Measurements from ENCODE around the gene FAM89B.

FAM89B gene

DNA sequence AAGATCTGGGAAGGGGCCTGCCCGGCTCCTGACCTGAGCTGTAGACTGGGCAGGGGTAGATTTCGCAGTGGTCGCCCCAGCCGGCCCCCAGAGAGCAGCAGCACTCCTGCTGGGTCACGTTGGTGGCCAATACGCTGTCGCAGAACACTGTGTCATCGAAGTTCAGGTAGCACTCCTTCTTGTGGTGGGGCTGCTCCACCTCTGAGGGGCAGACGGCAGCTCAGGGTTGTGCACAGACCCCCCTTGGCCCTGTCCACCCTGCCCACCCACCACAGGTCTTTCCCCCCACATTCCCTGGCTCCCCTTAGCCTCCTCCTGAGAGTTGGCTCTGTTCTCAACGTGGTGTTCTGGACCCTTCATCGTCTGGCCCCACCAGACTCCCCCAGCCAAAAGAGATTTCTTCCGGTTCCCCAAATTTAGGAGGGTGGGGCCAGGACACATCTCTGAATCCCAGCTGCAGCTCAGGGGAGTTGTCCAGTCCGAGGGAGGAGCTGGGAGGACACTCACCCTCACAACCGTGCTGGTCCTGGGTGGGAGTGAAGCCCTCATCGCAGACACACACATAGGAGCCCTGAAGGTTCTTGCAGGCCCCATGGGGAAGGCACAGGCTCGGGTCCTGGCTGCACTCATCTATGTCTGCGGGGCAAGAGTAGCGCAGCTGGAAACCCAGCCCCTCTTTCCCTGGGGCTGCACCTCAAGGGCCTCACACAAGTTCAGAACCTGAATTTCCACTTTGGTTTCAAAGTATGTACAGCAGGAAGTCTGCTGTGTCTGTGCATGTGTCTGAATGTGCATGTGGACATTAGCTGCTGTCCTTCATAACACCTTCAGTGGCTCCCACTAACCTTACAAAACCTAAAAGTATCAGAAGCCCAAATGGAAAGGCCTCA, 31.0 kb upstream of the FAM89B start:
- Histone ChIP-seq H3K4me1 (ENCODE audit: control insufficient read depth, insufficient read depth, low read length) (peaks cover 23% of the 10 kb centered on the region), H3K36me3 (ENCODE audit: insufficient read depth, low read length) (peaks cover 72% of the 10 kb centered on the region), H3K9me3 (replicated peaks; ENCODE audit: low read length) (no peaks in the 10 kb centered on the region), H3K9ac (ENCODE audit: low read depth, low read length) (peak overlapping the region; percentile 52), H3K4me3 (ENCODE audit: low read length) (peak overlapping the region; percentile 77), H3K4me2 (ENCODE audit: low read length) (peak overlapping the region; percentile 85), H3K27me3 (ENCODE audit: control insufficient read depth, insufficient read depth, low read length) (no peaks in the 10 kb centered on the region)

DNA sequence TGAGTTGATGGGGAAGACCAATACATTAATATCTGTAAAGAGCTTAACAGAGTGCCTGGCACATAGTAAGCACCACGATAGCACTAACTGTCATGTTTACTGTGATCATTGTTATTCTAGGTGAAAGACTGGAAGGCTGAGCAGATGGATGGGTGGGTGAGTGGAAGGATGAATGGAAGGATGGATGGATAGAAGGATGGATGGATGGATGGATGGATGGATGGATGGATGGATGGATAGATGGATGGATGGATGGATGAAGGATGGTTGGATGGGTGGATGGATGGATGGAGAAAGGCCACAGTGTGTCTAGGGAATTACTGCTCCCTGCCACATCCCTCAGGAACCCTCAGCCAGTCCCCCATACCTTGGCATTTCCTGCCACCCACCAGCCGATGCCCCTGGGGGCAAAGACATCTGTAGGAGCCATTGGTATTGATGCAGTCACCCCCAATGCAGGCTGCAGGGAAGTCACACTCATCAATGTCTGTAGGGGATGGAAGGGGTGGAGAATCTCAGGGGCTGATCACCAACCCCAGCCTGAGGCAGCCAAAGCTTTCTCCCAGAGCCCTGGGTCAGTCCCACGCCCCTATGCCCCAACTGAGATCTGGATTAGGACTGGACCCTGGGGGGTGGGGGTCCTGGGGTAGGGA, 29.5 kb upstream of the FAM89B start:
- H3K4me1 ChIP-seq (ENCODE audit: control insufficient read depth, insufficient read depth, low read length), result peaks cover 23% of the 10 kb centered on the region
- peaks cover 65% of the 10 kb centered on the region for H3K36me3 ChIP-seq (ENCODE audit: insufficient read depth, low read length)

DNA sequence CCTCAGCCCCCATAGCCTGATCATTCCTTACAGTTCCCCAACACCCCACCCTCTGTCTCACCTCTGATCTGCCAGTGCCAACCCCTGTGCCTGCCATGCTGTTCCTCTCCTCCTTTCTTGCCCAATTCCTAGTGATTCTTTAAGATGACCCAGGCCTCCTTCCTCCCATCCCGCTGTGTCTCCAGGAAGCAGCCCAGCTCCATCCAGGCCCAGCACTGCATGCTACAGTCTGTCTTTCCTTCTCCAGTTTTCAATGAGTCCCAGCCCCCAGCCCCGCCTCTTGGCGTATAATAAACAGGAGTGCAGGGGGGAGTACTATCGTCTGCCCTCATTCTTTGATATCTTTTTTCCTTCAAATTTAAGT, 26.5 kb upstream of the FAM89B start:
- H3K4me3 ChIP-seq (ENCODE audit: low read length), result no peak overlapping the region
- H3K4me2 ChIP-seq (ENCODE audit: low read length), result no peak overlapping the region
- no peak overlapping the region for H3K9ac ChIP-seq (ENCODE audit: low read depth, low read length)
- peaks cover 70% of the 10 kb centered on the region for H3K36me3 ChIP-seq (ENCODE audit: insufficient read depth, low read length)
- H3K9me3 ChIP-seq (replicated peaks; ENCODE audit: low read length), result no peaks in the 10 kb centered on the region
- peaks cover 8% of the 10 kb centered on the region for H3K4me1 ChIP-seq (ENCODE audit: control insufficient read depth, insufficient read depth, low read length)
- no peaks in the 10 kb centered on the region for H3K27me3 ChIP-seq (ENCODE audit: control insufficient read depth, insufficient read depth, low read length)

More for the DNA sequence above, 29.5 kb upstream of the FAM89B start:
- Histone ChIP-seq H3K9me3 (replicated peaks; ENCODE audit: low read length) (no peaks in the 10 kb centered on the region), H3K27me3 (ENCODE audit: control insufficient read depth, insufficient read depth, low read length) (no peaks in the 10 kb centered on the region), H3K9ac (ENCODE audit: low read depth, low read length) (no peak overlapping the region), H3K4me2 (ENCODE audit: low read length) (no peak overlapping the region), H3K4me3 (ENCODE audit: low read length) (no peak overlapping the region)

DNA sequence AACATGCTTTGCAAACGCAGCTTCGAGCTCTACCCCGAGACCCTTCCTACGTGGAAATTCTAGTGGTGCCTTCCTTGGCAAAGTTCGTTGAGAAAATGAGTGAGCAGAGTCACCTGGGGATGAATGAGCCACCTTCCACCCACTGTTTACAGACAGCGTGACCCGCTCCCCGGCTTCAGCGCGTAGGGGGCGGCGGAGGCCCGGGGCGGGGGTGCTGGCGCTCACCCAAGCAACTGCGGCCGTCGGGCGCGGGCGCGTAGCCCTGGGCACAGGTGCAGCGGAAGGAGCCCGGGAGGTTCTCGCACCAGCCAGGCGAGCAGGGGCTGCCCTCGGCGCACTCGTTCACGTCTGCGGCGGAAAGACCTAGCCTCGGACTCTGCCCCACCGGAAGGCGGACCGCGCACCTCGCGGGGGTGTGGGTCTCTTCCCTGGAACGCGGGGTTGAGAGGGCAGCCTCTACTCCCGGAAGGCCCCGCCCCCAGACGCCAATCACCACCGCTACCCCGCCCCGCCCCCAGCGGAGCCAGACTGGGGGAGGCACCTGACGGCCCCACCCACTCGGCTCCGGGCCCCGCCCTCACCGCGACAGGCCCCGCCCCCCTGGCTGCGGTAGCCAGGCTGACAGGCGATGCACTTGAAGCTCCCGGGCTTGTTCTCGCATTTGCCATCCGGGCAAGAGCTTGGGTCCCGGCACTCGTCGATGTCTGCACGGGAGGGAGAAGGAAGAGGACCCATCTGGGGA, 25.9 kb upstream of the FAM89B start:
- H3K27me3 ChIP-seq (ENCODE audit: control insufficient read depth, insufficient read depth, low read length), result no peaks in the 10 kb centered on the region
- no peaks in the 10 kb centered on the region for H3K9me3 ChIP-seq (replicated peaks; ENCODE audit: low read length)
- H3K36me3 ChIP-seq (ENCODE audit: insufficient read depth, low read length), result peaks cover 71% of the 10 kb centered on the region
- peaks cover 7% of the 10 kb centered on the region for H3K4me1 ChIP-seq (ENCODE audit: control insufficient read depth, insufficient read depth, low read length)
- H3K9ac ChIP-seq (ENCODE audit: low read depth, low read length), result no peak overlapping the region
- no peak overlapping the region for H3K4me2 ChIP-seq (ENCODE audit: low read length)
- no peak overlapping the region for H3K4me3 ChIP-seq (ENCODE audit: low read length)

DNA sequence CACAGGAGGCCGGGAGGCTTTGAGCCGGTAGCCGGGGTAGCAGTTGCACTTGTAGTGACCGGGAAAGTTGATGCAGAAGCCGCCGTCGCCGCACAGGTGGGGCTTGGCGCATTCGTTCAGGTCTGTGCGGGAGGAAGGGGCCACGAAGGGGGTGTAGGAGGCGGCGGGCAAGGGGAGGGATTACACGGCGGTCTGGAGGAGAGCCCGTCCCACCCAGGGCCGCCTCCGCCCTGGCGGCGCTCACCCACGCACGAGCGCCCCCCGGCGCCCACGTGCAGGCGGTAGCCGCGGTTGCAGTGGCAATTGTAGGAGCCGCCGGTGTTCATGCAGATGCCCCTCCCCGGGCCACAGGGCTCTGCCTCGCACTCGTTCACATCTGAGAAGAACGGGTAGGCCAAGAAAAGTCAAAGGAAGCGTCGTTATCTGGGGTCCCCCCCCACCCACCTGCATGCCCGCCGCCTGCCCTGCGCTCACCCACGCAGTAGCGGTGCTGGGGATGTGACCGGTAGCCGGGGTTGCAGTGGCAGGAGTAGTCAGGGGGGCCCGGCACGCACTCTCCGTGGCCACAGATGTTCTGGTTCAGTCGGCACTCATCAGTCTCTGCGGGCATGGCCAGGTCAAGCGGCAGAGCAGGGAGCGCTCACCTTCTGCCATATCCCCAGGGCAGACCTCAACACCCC, 24.8 kb upstream of the FAM89B start:
- peaks cover 75% of the 10 kb centered on the region for H3K36me3 ChIP-seq (ENCODE audit: insufficient read depth, low read length)
- H3K4me3 ChIP-seq (ENCODE audit: low read length), result no peak overlapping the region
- H3K4me1 ChIP-seq (ENCODE audit: control insufficient read depth, insufficient read depth, low read length), result peaks cover 7% of the 10 kb centered on the region
- no peaks in the 10 kb centered on the region for H3K9me3 ChIP-seq (replicated peaks; ENCODE audit: low read length)
- no peaks in the 10 kb centered on the region for H3K27me3 ChIP-seq (ENCODE audit: control insufficient read depth, insufficient read depth, low read length)
- no peak overlapping the region for H3K4me2 ChIP-seq (ENCODE audit: low read length)
- no peak overlapping the region for H3K9ac ChIP-seq (ENCODE audit: low read depth, low read length)

DNA sequence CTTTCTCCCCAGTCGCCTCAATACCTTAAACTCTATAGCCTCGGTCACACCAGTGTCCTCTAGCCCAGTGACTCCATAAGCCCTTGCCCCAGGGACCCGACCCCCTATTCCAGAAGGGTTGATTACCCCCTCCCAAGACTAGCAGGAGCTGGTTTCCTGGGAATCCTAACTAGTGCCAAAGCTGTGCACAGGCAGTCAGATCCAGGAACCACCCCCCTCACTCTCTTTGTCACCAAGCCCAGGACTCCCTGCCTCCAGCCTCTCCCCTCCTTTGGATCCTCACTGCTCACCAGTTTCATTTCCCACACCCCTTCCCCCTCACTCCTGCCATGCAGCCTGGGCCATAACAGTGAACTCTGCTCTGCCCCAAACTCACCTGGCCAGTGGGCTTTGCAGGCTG, 23.9 kb upstream of the FAM89B start:
- Histone ChIP-seq H3K4me3 (ENCODE audit: low read length) (no peak overlapping the region), H3K27me3 (ENCODE audit: control insufficient read depth, insufficient read depth, low read length) (no peaks in the 10 kb centered on the region), H3K9ac (ENCODE audit: low read depth, low read length) (no peak overlapping the region), H3K9me3 (replicated peaks; ENCODE audit: low read length) (no peaks in the 10 kb centered on the region), H3K4me1 (ENCODE audit: control insufficient read depth, insufficient read depth, low read length) (peaks cover 7% of the 10 kb centered on the region), H3K36me3 (ENCODE audit: insufficient read depth, low read length) (peaks cover 70% of the 10 kb centered on the region), H3K4me2 (ENCODE audit: low read length) (no peak overlapping the region)

DNA sequence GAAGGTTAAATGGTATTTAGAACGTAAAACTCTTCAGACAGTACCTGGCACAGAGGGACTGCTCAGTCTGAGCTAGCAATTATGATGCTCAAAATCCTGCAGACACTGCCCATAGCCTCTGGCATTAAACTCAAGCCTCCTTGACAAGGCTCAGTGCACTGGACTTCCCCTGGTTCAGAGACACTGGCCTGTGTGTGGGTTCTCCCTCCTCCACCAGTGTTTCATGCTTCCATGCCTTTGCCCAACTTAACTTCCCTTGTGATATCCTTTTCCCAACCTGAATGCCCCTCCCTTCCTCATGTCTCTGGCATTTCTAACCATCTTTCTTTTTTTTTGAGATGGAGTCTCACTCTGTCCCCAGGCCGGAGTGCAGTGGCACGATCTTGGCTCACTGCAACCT, 23.2 kb upstream of the FAM89B start:
- no peak overlapping the region for H3K9ac ChIP-seq (ENCODE audit: low read depth, low read length)
- no peaks in the 10 kb centered on the region for H3K27me3 ChIP-seq (ENCODE audit: control insufficient read depth, insufficient read depth, low read length)
- no peak overlapping the region for H3K4me2 ChIP-seq (ENCODE audit: low read length)
- H3K4me1 ChIP-seq (ENCODE audit: control insufficient read depth, insufficient read depth, low read length), result peaks cover 10% of the 10 kb centered on the region
- H3K4me3 ChIP-seq (ENCODE audit: low read length), result no peak overlapping the region
- no peaks in the 10 kb centered on the region for H3K9me3 ChIP-seq (replicated peaks; ENCODE audit: low read length)
- peaks cover 66% of the 10 kb centered on the region for H3K36me3 ChIP-seq (ENCODE audit: insufficient read depth, low read length)

DNA sequence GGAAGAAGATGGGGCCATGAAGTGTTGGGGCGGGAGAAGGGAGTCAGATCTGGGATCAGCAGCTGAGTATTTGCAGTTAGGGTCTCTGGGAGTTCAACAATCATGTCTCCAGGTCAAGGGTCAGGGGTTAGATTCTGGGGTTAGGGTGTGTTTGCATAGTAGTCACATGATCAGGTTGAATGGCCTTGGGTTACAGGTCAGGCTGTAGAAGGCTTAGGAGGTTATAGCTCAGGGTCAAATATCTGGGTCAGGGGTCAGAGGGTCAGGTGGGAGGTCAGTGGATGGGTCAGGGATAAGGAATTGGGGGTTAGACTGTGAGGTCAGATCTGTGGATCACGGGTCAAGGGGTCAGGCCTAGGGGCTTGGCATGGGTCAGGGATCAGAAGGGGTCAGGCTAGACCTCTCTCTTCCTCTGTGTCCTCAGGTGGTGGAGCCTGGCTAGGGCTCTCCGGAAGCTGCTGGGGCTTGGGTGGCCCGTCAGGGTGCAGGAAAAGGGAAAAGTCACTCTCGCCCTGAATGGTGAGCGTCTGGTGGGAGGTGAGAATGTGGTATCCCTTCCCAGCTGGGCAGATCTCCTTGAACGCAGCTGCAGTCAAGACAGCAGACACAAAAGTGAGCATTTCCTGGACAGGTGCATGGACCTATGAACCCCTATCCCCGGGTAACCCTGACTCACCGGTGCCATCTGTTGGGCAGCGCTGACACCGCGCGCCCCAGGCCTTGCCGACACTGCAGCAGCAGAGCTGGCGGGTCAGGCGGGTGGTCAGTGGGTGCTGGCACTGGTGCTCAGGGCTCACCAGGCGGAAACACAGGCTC, 20.6 kb upstream of the FAM89B start:
- H3K4me2 ChIP-seq (ENCODE audit: low read length), result no peak overlapping the region
- no peak overlapping the region for H3K9ac ChIP-seq (ENCODE audit: low read depth, low read length)
- no peaks in the 10 kb centered on the region for H3K27me3 ChIP-seq (ENCODE audit: control insufficient read depth, insufficient read depth, low read length)
- H3K9me3 ChIP-seq (replicated peaks; ENCODE audit: low read length), result no peaks in the 10 kb centered on the region
- peaks cover 37% of the 10 kb centered on the region for H3K4me1 ChIP-seq (ENCODE audit: control insufficient read depth, insufficient read depth, low read length)
- peaks cover 44% of the 10 kb centered on the region for H3K36me3 ChIP-seq (ENCODE audit: insufficient read depth, low read length)
- H3K4me3 ChIP-seq (ENCODE audit: low read length), result no peak overlapping the region

DNA sequence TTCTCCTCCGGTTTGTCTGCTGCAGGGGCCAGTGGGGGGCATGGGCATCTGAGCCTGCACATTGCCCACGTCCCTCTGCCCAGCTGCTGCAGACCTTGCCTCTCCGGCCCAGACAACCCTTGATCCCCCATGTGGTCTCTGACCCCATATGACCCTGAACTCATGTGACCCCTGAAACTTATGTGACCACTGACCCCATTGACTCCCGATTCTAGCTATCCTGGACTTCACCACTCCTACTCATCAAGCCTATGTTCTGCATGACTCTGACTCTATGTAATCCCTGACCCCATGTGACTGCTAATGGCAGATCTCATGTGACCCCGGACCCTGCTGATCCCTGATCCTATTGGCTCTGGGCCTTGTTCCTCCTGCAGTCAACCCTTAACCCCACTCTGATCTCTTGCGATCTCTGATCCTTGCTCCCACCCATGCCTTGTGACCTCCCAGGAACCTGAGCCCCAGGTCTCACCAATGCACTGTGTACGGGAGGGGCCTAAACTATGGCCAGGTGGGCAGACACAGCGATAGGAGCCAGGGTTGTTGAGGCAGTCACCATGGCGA, 19.9 kb upstream of the FAM89B start:
- Histone ChIP-seq H3K4me1 (ENCODE audit: control insufficient read depth, insufficient read depth, low read length) (peaks cover 40% of the 10 kb centered on the region), H3K27me3 (ENCODE audit: control insufficient read depth, insufficient read depth, low read length) (no peaks in the 10 kb centered on the region), H3K4me2 (ENCODE audit: low read length) (no peak overlapping the region), H3K9me3 (replicated peaks; ENCODE audit: low read length) (no peaks in the 10 kb centered on the region), H3K4me3 (ENCODE audit: low read length) (no peak overlapping the region), H3K36me3 (ENCODE audit: insufficient read depth, low read length) (peaks cover 41% of the 10 kb centered on the region), H3K9ac (ENCODE audit: low read depth, low read length) (no peak overlapping the region)

DNA sequence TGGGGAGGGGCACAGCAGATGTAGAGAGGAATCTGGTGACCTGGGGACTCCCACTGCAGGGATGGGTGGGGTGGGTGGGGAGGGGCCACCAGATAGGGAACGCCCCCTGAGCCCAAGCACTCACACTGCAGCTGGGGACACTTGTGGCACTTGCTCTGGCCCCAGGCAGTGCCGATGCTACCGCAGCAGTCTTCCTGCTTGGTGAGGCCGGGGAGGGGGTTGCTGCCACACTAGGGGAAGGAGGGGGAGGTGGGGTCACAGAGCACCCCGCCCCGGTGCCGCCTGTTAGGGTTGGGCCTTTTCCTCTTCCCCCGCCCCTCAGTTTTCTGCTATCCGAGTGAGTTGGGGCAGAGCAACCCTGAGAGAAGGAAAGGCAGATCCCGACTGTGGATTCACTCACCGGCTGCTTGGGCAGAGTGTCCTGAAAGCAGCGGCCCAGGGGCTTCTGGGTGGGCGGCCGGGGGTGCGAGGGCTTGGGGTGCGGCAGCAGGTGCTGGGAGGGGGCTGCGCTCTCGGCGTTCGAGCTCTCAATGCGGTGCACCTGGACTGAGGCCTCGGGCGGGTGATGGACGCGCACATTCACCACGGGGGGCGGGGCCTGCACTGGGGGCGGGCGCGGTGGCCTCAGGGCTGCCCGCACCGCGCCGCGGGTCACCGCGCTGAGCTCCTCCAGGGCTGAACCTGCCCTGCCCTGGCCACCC, 18.9 kb upstream of the FAM89B start:
- Histone ChIP-seq H3K4me2 (ENCODE audit: low read length) (no peak overlapping the region), H3K4me1 (ENCODE audit: control insufficient read depth, insufficient read depth, low read length) (peaks cover 41% of the 10 kb centered on the region), H3K9me3 (replicated peaks; ENCODE audit: low read length) (no peaks in the 10 kb centered on the region), H3K4me3 (ENCODE audit: low read length) (no peak overlapping the region), H3K9ac (ENCODE audit: low read depth, low read length) (no peak overlapping the region), H3K36me3 (ENCODE audit: insufficient read depth, low read length) (peaks cover 33% of the 10 kb centered on the region), H3K27me3 (ENCODE audit: control insufficient read depth, insufficient read depth, low read length) (no peaks in the 10 kb centered on the region)
